B cell (primary cell): ENCODE measurements around the gene TPRN. TPM values are rescaled to one million over a fixed set of nuclear protein-coding genes. Genes with fewer than 3 reads are reported as not detected.

ENCODE experiments used
- ATAC-seq: fragments of 200-7000 bp; cut with Tn5 transposase; one replicate; pipeline ENCODE4 v1.10.0; 2021; ENCODE audit warnings: low read depth, mild to moderate bottlenecking, moderate number of reproducible peaks, moderate library complexity
- CTCF ChIA-PET: fragments of 350-600 bp; sonication (Branson Sonifier 250); formaldehyde crosslinking; loops from one replicate; lab custom pipeline; 2021; ENCODE audit warnings: antibody characterized with exemption, inconsistent platforms; lab: Charles Lee
- POLR2A ChIA-PET: fragments of 350-600 bp; sonication (Branson Sonifier 250); formaldehyde crosslinking; loops from one replicate; lab custom pipeline; 2021; ENCODE audit warnings: antibody characterized with exemption; lab: Charles Lee
- DNase-seq: peaks from one replicate; pipeline ENCODE4 v3.0.0; 2013
- H2AFZ ChIP-seq: 2 replicates; pipeline ENCODE4 v1.6.1; 2012; ENCODE audit warnings: mild to moderate bottlenecking, low read depth, low read length; ENCODE audit not compliant: insufficient read depth, poor library complexity, severe bottlenecking
- H3K27ac ChIP-seq, 2 donors: 1 replicate in 1 of 2; 2 replicates in 1 of 2; pipeline ENCODE4 v1.5.1; 2012 to 2013; ENCODE audit warnings: low read length in 2 of 2, mild to moderate bottlenecking in 2 of 2, moderate library complexity in 1 of 2
- H3K27me3 ChIP-seq, 4 experiments: fragments of 200-600 bp in 1 of 4; sonication (generic) in 1 of 4; replicated peaks in 1 of 4; 1 replicate in 2 of 4; 2 replicates in 2 of 4; pipeline versions ENCODE4 v1.6.1 to v1.7.0; 2013 to 2016; ENCODE audit warnings: low read length in 3 of 4, mild to moderate bottlenecking in 2 of 4, mixed read lengths in 1 of 4, moderate library complexity in 1 of 4; ENCODE audit not compliant: insufficient read depth in 4 of 4, control insufficient read depth in 3 of 4; ENCODE audit errors: control extremely low read depth in 1 of 4
- H3K36me3 ChIP-seq, 2 experiments: replicated peaks in 1 of 2; 1 replicate in 1 of 2; 2 replicates in 1 of 2; pipeline versions ENCODE4 v1.6.1 to v1.7.1; 2013; ENCODE audit warnings: low read length in 1 of 2; ENCODE audit not compliant: insufficient read depth in 2 of 2, control insufficient read depth in 1 of 2; ENCODE audit errors: control extremely low read depth in 1 of 2, extremely low read depth in 1 of 2
- H3K4me1 ChIP-seq, 2 donors: fragments of 200-600 bp in 1 of 2; sonication (generic) in 1 of 2; 1 replicate in 1 of 2; 2 replicates in 1 of 2; pipeline versions ENCODE4 v1.5.1 to v1.6.1; 2013 to 2017; ENCODE audit warnings: low read length in 2 of 2; ENCODE audit not compliant: control insufficient read depth in 2 of 2, insufficient read depth in 2 of 2
- H3K4me2 ChIP-seq: replicated peaks from 2 replicates; pipeline ENCODE3; 2012; ENCODE audit warnings: mild to moderate bottlenecking, low read depth, low read length; ENCODE audit not compliant: poor library complexity, severe bottlenecking
- H3K4me3 ChIP-seq, 5 experiments: fragments of 200-600 bp in 1 of 5; sonication (generic) in 1 of 5; 1 replicate in 3 of 5; 2 replicates in 2 of 5; pipeline versions ENCODE4 v1.5.1 to v1.7.0; 2011 to 2016; ENCODE audit warnings: low read length in 4 of 5, mild to moderate bottlenecking in 4 of 5, low read depth in 2 of 5, control low read depth in 1 of 5, moderate library complexity in 1 of 5; ENCODE audit not compliant: insufficient read depth in 1 of 5; ENCODE audit errors: control extremely low read depth in 1 of 5, extremely low read depth in 1 of 5
- H3K79me2 ChIP-seq: fragments of 200-600 bp; sonication (generic); one replicate; pipeline ENCODE4 v1.6.0; 2016; ENCODE audit warnings: low read length; ENCODE audit not compliant: control insufficient read depth, insufficient read depth
- H3K9ac ChIP-seq: fragments of 200-600 bp; sonication (generic); 2 replicates; pipeline ENCODE4 v1.6.1; 2017; ENCODE audit warnings: mild to moderate bottlenecking, low read length, moderate library complexity
- H3K9me3 ChIP-seq, 3 donors: one replicate each; pipeline versions ENCODE4 v1.6.1 to v1.7.1; 2013; ENCODE audit warnings: low read length in 2 of 3; ENCODE audit not compliant: control insufficient read depth in 2 of 3, insufficient read depth in 1 of 3; ENCODE audit errors: control extremely low read depth in 1 of 3
- H4K20me1 ChIP-seq: 2 replicates; pipeline ENCODE4 v1.6.0; 2012; ENCODE audit warnings: mild to moderate bottlenecking, low read length; ENCODE audit not compliant: insufficient read depth, control insufficient read depth, poor library complexity, severe bottlenecking
- H3K27ac Mint-ChIP-seq: one replicate; pipeline ENCODE4 v1.8.0; 2021; ENCODE audit warnings: mixed read lengths
- H3K27me3 Mint-ChIP-seq: one replicate; pipeline ENCODE4 v1.8.0; 2021; ENCODE audit warnings: mixed read lengths
- H3K4me1 Mint-ChIP-seq: one replicate; pipeline ENCODE4 v1.8.0; 2021; ENCODE audit warnings: mixed read lengths
- H3K4me3 Mint-ChIP-seq: one replicate; pipeline ENCODE4 v1.8.0; 2021; ENCODE audit warnings: mixed read lengths
- H3K9me3 Mint-ChIP-seq: one replicate; pipeline ENCODE4 v1.8.0; 2022; ENCODE audit warnings: mixed read lengths; ENCODE audit not compliant: insufficient read depth
- CTCF ChIP-seq: fragments of 200-600 bp; IDR thresholded peaks from one replicate; pipeline ENCODE4 v1.8.0; 2022; ENCODE audit warnings: antibody characterized with exemption, mild to moderate bottlenecking
- EZH2 ChIP-seq: IDR thresholded peaks from 2 replicates; pipeline ENCODE4 v1.6.1; 2012; ENCODE audit warnings: borderline replicate concordance, low read depth, mild to moderate bottlenecking, moderate library complexity, low read length; ENCODE audit not compliant: insufficient read depth, poor library complexity, severe bottlenecking
- WGBS: methylation state at CpG from one replicate; pipeline ENCODE4 v1.1.5; 2013; ENCODE audit warnings: missing lambda C conversion rate; ENCODE audit not compliant: insufficient coverage; 5-methylcytosine and 5-hydroxymethylcytosine counted together
- intact Hi-C: fragments of 100-400 bp; cut with micrococcal nuclease; formaldehyde crosslinking; loops from one replicate; pipeline ENCODE4 v1.10.0; 2022
- polyA plus RNA-seq: library from polyadenylated mRNA; depleted of rRNA; stranded (reverse); fragments of >200 nt; gene quantifications from 2 replicates; pipeline ENCODE4 v1.2.3, GENCODE V29; 2012
- total RNA-seq, 2 donors: library from RNA; stranded (reverse); fragments of 120-200 nt in 1 of 2; gene quantifications; 1 replicate in 1 of 2; 2 replicates in 1 of 2; pipeline versions ENCODE4 v1.2.3 to v1.2.4, GENCODE V29; 2013 to 2022

The TPRN gene
- total and polyA plus RNA-seq, 2 donors (not counting 1 experiment from before 2014, with no cell fraction given): 5.7 to 16.3 TPM

GRCh38 chr9:137149942-137150616 is 50.5 kb downstream of the TPRN start:
- peaks cover 0 to 13% (median 0%) of the 10 kb centered on the region in 4 experiments for H3K27me3 ChIP-seq
- H3K27ac Mint-ChIP-seq: no peak overlapping the region
- no peak overlapping the region for H3K4me2 ChIP-seq
- ChIA-PET CTCF (no interaction called here), POLR2A (interaction anchor here (0.7 to 1.2 kb wide), 3 partner anchors 73 to 431 kb away, joined by 3 to 10 read pairs (median 9); partner anchors contain the start of gene UAP1L1)
- H3K9me3 Mint-ChIP-seq: no peaks in the 10 kb centered on the region
- no peak for TF ChIP-seq EZH2
- no peak for TF ChIP-seq CTCF
- 64% methylated on average over 14 of the region's 20 CpGs for WGBS
- H3K9me3 ChIP-seq: peaks cover 0 to 25% (median 0%) of the 10 kb centered on the region in 3 donors
- no peak overlapping the region for H3K4me3 Mint-ChIP-seq
- peak overlapping the region in 1 of 2 donors; percentile 84 for H3K27ac ChIP-seq
- DNase-seq (no peak), ATAC-seq (no peak)
- no peaks in the 10 kb centered on the region for H3K36me3 ChIP-seq
- no peak overlapping the region for H3K9ac ChIP-seq
- peaks cover 7% of the 10 kb centered on the region for H3K4me1 Mint-ChIP-seq
- no peak overlapping the region for H2AFZ ChIP-seq
- peaks cover 0 to 13% of the 10 kb centered on the region in 2 donors for H3K4me1 ChIP-seq
- H3K4me3 ChIP-seq: no peak overlapping the region
- peaks cover 12% of the 10 kb centered on the region for H3K27me3 Mint-ChIP-seq
- no peaks in the 10 kb centered on the region for H3K79me2 ChIP-seq
- no peaks in the 10 kb centered on the region for H4K20me1 ChIP-seq
- intact Hi-C loops: no loop called here

DNA sequence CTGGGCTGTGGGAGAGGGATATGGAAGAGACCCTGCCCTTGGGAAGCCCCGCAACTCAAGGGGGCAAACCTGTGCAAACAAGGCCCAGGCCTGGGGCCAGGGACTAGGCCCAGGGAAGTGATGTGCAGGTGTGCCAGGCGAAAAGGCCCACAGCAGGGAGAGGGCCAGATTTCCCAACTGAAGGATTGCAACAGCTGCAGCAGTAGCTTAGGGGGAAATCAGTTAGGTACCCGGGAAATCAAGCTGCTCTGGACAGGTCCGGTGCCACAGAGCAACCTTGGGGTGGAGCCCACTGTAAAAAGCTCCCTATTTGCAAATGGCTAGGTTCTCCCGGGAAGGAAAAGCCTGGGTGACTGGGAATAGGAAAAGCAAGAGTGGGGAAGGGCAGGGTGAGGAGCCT is 51.2 kb downstream of the TPRN start:
- intact Hi-C loops: no loop called here
- H3K4me2 ChIP-seq: no peak overlapping the region
- Mint-ChIP-seq H3K27me3 (peaks cover 7% of the 10 kb centered on the region), H3K4me1 (peaks cover 7% of the 10 kb centered on the region), H3K9me3 (no peaks in the 10 kb centered on the region), H3K4me3 (no peak overlapping the region), H3K27ac (no peak overlapping the region)
- H3K4me1 ChIP-seq: peaks cover 0 to 13% of the 10 kb centered on the region in 2 donors
- H3K27me3 ChIP-seq: peaks cover 0 to 13% (median 0%) of the 10 kb centered on the region in 4 experiments
- ChIA-PET CTCF (no interaction called here), POLR2A (no interaction called here)
- H3K4me3 ChIP-seq: no peak overlapping the region
- H3K27ac ChIP-seq: no peak overlapping the region
- WGBS: 90% methylated on average over 4 of the region's 5 CpGs
- ATAC-seq: no peak
- H3K79me2 ChIP-seq: no peaks in the 10 kb centered on the region
- H3K36me3 ChIP-seq: no peaks in the 10 kb centered on the region
- no peak for TF ChIP-seq CTCF
- no peak for TF ChIP-seq EZH2
- peaks cover 0 to 25% (median 0%) of the 10 kb centered on the region in 3 donors for H3K9me3 ChIP-seq
- no peak for DNase-seq
- H4K20me1 ChIP-seq: no peaks in the 10 kb centered on the region
- no peak overlapping the region for H3K9ac ChIP-seq
- H2AFZ ChIP-seq: no peak overlapping the region
